Stimulated activated CD4-positive, alpha-beta T cell treated with anti-CD3 and anti-CD28 coated beads, Interleukin-4, amount 100 ng/mL, for 24 hours (primary cell): ENCODE data around the gene VRK2.
"Not testable (repeated sequence)": the region's sequence is repeated elsewhere in the genome, so short reads cannot be mapped to it uniquely, and the experiment has no call there.

Experiments
- DNase-seq: peaks from one replicate; pipeline ENCODE4 v3.0.0-alpha.2; 2020

The VRK2 gene

GRCh38 chr2:58170334-58170933, 123.8 kb downstream of the VRK2 start:
- not testable (repeated sequence) for DNase-seq

- DNase-seq, result not testable (repeated sequence)
Observed at GRCh38 chr2:58171831-58172230, 125.2 kb downstream of the VRK2 start.

- not testable (repeated sequence) for DNase-seq
Observed at GRCh38 chr2:58177187-58177586, 130.6 kb downstream of the VRK2 start.

- not testable (repeated sequence) for DNase-seq
Observed at GRCh38 chr2:58180175-58180574, 133.6 kb downstream of the VRK2 start.

GRCh38 chr2:58180635-58181034, 134.0 kb downstream of the VRK2 start:
- no peak for DNase-seq

GRCh38 chr2:58182527-58182926, 135.9 kb downstream of the VRK2 start:
- DNase-seq, result no peak

GRCh38 chr2:58186501-58186900, 139.9 kb downstream of the VRK2 start:
- DNase-seq, result no peak

GRCh38 chr2:58187022-58187421, 140.4 kb downstream of the VRK2 start:
- DNase-seq, result not testable (repeated sequence)

GRCh38 chr2:58194458-58194857, 147.9 kb downstream of the VRK2 start:
- DNase-seq, result no peak

GRCh38 chr2:58195662-58196061, 149.1 kb downstream of the VRK2 start:
- DNase-seq, result no peak

GRCh38 chr2:58197894-58198293, 151.3 kb downstream of the VRK2 start:
- DNase-seq, result no peak

- no peak for DNase-seq
Observed at GRCh38 chr2:58202404-58202803, 155.8 kb downstream of the VRK2 start.

- no peak for DNase-seq
Observed at GRCh38 chr2:58203018-58203417, 156.4 kb downstream of the VRK2 start.

GRCh38 chr2:58204195-58204959, 157.8 kb downstream of the VRK2 start:
- DNase-seq, result no peak

- no peak for DNase-seq
Observed at GRCh38 chr2:58206785-58207184, 160.2 kb downstream of the VRK2 start.

- no peak for DNase-seq
Observed at GRCh38 chr2:58207189-58207588, 160.6 kb downstream of the VRK2 start.
